GM18870 (cell line): ENCODE results near the gene RBM38.
A peak's percentile ranks its signal among the peaks of the same experiment; 100 is the strongest.
"Not testable (repeated sequence)": the region's sequence is repeated elsewhere in the genome, so short reads cannot be mapped to it uniquely, and the experiment has no call there.

ENCODE experiments used
- ATAC-seq: cut with Tn5 transposase; IDR thresholded peaks from one replicate; pipeline ENCODE4 v1.9.1; 2021; ENCODE audit warnings: moderate library complexity; ENCODE audit not compliant: unreplicated experiment

RBM38 gene

DNA sequence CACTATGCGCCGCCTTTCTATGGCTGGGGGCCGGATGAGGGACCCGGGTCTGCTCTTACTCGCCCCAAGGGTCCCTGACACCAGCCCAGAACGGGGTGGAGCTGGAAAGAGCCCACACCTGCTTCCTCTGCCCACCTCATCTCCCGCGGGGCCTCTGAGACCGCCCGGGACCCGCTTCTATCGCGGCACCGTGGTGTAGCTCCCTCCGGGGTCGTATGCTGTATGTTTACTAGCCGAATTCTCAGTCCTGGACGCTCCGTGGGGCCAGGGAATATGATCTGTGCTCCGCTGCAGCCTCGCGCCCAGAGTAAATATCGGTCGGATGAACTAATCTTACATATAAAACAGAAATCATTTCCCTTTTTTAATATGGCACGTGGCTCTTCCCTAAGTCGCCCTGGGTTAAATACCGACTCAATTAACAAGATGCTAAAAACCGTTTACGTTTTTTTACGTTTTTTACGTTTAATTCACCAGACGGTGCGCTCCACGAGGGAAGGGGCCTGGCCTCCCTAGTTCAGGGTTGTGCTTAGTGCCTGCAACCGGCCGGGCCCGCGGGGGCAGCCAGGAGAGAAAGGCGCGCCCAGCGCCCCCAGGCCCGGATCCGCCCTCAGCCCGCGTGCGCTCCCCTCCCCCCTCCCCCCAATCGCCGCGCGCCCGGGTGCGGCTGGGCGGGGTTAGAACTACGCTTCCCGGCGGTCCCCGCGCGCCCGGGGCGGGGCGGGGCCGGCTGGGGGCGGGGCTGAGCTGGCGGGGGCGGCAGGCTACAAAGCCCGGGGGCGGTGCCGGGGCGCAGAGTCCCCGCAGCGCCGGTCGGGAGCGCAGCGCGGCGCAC, at the start of gene RBM38:
RBM38 (plus strand) TSS at position 793 of the 835 bp plus-strand sequence. CDS start 186 bp downstream, outside the sequence.
- no peak for ATAC-seq

DNA sequence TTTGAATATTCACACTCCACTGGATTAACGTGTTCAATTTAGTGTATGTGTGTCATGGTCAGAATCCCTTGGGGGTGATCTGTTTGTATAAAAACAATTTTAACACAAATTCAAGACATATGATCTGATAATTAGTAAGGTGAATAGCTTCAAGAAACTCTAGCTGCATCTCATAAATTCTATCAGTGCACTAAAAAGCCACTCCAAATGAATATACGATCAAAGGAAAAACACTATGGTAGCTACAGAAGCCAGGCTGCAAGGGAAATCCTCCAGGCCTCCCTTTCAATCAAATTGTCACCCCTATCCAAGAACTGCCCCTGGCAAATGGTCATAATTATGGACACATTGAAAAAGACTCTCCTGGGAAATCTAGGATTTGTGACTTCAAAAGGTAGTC, 49.5 kb upstream of the RBM38 start:
- no peak for ATAC-seq

DNA sequence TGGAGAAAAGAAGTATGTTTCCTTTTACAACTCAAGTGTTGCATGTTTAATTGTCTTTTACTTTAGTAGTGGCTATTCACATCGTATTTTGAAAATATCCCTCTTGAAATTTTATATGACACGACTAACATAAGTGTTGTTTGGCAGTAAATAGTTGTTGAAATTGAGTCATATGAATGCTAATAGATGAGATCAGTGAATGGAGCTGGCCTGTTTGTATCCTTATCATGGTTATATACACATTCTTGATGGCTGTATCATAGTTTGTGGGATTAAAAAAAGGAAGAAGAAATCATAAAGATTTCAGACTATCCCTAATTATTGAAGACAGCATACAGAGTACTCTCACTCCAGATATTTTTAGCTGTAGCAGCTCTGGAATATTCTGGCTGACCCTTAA, 48.4 kb upstream of the RBM38 start:
- no peak for ATAC-seq

- ATAC-seq = no peak
These were observed 44.7 kb upstream of the RBM38 start for GRCh38 chr20:57346477-57346876.

DNA sequence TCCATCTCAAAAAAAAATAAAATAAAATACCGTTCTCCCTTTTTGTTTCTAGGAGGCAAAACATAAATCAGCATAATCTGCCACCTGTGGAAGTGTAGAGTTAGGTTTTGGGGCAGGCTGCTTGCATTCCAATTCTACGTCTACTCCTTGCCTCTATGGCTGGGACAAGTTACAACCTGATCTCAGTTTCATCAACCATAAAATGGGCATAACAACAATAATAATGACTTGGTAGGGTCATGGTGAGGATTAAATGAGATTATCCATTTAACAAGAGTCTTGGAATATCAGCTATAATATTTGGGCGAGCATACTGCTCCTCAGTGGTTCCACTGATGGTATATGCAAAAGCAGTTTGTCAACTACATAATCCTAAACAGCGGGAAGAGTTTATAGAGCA, 43.8 kb upstream of the RBM38 start:
- ATAC-seq = no peak

DNA sequence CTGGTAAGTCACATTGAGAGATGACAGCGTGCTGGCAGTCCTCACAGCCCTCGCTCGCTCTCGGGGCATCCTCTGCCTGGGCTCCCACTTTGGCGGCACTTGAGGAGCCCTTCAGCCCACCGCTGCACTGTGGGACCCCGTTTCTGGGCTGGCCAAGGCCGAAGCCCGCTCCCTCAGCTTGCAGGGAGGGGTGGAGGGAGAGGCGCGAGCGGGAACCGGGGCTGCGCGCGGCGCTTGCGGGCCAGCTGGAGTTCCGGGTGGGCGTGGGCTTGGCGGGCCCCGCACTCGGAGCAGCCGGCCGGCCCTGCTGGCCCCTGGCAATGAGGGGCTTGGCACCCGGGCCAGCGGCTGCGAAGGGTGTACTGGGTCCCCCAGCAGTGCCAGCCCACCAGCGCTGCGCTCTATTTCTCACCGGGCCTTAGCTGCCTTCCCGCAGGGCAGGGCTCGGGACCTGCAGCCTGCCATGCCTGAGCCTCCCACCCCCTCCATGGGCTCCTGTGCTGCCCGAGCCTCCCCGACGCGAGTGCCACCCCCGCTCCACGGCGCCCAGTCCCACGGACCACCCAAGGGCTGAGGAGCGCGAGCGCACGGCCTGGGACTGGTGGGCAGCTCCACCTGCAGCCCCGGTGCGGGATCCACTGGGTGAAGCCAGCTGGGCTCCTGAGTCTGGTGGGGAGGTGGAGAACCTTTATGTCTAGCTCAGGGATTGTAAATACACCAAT, 42.8 kb upstream of the RBM38 start:
- not testable (repeated sequence) for ATAC-seq

- not testable (repeated sequence) for ATAC-seq
These were observed 42.1 kb upstream of the RBM38 start for GRCh38 chr20:57348922-57349574.

- ATAC-seq = no peak
These were observed 41.0 kb upstream of the RBM38 start for GRCh38 chr20:57350081-57350710.

DNA sequence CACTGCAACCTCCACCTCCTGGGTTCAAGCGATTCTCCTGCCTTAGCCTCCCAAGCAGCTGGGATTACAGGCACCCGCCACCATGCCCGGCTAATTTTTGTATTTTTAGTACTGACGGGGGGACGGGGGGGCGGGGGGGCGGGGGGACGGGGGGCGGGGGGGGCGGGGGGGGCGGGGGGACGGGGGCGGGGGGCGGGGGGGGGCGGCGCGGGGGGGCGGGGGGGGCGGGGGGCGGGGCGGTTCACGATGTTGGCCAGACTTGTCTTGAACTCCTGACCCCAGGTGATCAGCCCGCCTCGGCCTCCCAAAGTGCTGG, 40.5 kb upstream of the RBM38 start:
- not testable (repeated sequence) for ATAC-seq

DNA sequence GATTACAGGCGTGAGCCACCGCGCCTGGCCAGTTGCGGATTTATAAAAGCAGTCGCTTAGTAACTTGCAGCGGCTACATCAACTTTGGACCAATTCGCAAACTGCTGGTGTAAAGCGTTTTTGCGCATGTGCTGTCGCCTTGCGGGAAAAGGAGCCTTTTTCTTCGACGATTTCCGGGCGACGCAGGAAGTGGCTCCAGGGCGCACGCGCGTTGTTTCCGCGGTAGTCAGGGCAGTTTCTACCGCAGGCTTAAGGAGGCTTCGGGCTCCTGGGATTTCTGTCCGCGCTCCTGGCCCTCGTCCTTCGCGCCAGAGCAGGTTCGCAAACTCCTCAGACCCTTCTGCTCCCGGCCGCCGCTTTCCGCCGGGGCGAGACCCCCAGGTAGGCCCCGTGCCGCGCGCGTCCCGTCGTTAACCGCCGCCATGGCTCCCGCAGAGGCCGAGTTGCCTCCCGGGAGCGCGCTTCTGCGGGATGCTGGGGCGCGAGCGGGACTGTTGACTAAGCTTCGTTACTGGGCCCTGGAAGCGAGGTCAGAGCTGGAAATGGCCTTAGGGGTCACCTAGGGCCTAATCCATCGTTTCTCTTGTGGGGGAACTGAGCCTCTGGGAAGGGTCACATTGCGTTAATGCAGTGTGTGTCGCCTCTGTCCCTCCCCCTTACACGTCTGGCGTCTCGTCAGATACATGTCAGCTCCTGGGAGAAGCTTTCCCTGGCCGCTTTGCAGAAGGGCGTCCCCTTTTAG, 40.0 kb upstream of the RBM38 start, which contains the start of gene RAE1:
RAE1 (plus strand) TSS at position 214 of the 742 bp plus-strand sequence. CDS start 2,784 bp downstream, outside the sequence.
- peak; percentile 59 for ATAC-seq

DNA sequence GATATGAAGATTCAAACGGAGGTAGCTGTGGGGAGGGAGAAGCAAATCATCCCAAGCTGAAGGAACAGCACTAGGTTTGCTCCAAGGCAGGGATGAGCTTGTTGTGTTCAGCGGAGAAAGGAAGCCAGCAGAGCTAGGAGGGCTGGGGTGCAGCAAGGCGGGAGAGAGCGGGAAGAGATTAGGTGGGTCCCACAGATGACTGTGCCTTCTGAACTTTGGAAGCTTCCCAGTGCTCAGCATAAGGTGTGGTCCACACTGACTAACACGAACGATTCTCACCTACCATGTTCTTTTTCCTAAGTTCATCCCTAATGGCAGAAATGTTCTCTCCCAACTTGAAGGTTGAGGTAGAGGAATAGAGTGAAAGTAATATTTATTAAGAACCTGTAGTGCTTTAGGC, 38.9 kb upstream of the RBM38 start:
- no peak for ATAC-seq

DNA sequence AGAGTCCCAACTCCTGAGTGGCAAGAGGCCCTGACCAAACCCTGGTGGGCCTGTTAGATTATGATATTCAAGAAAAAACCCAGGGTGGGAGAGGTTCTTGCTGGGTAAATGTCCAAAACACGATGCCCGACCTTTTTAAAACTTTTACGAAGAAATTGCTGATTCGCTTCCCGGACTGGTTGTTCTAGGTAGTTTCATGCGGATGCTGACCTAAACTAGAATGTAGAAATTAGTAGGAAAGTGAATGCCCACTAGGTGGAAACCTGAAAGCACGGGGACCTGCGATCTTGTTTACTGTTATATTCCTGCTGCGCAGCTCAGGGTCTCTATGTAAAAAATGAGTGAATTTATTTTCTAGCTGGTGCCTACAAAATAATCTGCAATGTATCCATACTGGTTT, 37.8 kb upstream of the RBM38 start:
- no peak for ATAC-seq

- ATAC-seq = no peak
These were observed 29.7 kb upstream of the RBM38 start for GRCh38 chr20:57361517-57361916.

- no peak for ATAC-seq
These were observed 26.7 kb upstream of the RBM38 start for GRCh38 chr20:57364451-57364850.

GRCh38 chr20:57369596-57369995, 21.6 kb upstream of the RBM38 start:
- no peak for ATAC-seq

- no peak for ATAC-seq
These were observed 20.9 kb upstream of the RBM38 start for GRCh38 chr20:57370316-57370715.

GRCh38 chr20:57371363-57371762, 19.8 kb upstream of the RBM38 start:
- no peak for ATAC-seq

DNA sequence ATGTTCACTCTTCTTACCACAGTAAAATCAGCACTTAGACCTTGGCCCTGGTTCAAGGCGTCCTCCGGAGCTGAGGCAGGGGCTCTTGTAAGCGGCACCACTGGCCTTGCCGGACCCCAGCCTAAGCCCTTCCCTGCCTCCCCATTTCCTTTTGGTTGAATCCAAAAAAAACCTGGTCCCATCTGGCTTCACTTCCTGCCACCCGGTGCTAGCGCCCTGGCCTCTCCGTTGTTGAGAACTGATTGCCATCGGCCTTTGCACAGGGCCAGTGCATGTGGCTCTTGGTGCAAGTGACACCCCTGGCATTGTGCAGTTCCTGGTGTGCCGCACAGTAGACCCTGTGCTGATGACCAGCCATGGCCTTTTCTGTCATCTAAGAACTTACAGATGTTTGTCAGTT, 19.0 kb upstream of the RBM38 start:
- no peak for ATAC-seq

DNA sequence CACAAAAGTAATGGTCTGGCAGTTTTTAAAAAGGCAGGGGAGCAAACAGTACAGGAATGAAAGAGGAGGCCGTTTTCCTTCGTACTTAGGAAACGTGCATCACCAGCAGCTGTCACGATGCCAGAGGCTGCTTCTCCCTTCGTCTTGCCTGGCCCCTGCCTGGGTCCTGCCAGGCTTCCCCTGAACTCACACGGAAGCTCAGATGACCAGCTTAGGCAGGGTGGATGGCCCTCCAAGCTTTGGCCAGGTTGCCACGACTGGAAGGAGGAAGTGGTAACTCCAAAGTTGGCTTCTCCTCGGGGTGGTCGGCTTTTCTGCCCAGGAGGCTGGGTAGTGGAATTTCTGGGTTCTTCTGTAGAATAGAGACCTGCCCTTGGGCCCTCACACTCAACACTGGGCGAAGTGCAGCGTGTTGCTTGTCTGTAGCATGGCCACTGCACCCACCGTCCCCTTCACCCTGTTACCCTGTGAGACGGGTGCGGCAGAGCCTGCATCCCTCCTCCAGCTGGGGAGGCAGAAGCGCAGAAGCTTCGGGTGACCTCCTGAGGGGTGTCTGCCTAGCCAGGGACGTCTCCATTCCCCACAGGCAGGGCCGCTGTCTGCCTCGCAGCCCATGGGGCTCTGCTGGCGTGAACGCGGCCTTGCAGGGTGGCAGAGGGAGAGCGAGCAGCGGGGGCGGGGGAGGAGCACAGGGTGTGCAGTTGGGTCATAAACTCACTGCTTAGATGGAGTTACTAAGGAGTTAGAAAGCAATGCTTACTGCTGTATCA, 18.4 kb upstream of the RBM38 start:
- no peak for ATAC-seq
